H1 (cell line): ENCODE data around the gene WDR33.

ENCODE experiments used
- CTCF ChIP-seq, 3 experiments: IDR thresholded peaks; 1 replicate in 2 of 3; 2 replicates in 1 of 3; pipeline versions ENCODE4 v1.5.1 to v1.6.1; 2011; ENCODE audit warnings: low read length in 3 of 3, mild to moderate bottlenecking in 3 of 3, inconsistent platforms in 2 of 3, low read depth in 1 of 3, moderate library complexity in 1 of 3; ENCODE audit not compliant: insufficient read depth in 1 of 3; ENCODE audit errors: control extremely low read depth in 1 of 3
- RFX5 ChIP-seq: IDR thresholded peaks from 2 replicates; pipeline ENCODE4 v1.6.1; 2011; ENCODE audit warnings: low read depth, low read length, improper control_type of control experiment, borderline replicate concordance

- TF ChIP-seq RFX5 (no peak), CTCF (IDR thresholded peaks at IDR 0.05; ENCODE audit: control extremely low read depth in 1 of 3, insufficient read depth in 1 of 3, low read depth in 1 of 3, low read length in 3 of 3) (no peak)
Measured at GRCh38 chr2:127759931-127760330, 51.0 kb downstream of the WDR33 start.
